ENCODE data around the gene DPP10.

DNA sequence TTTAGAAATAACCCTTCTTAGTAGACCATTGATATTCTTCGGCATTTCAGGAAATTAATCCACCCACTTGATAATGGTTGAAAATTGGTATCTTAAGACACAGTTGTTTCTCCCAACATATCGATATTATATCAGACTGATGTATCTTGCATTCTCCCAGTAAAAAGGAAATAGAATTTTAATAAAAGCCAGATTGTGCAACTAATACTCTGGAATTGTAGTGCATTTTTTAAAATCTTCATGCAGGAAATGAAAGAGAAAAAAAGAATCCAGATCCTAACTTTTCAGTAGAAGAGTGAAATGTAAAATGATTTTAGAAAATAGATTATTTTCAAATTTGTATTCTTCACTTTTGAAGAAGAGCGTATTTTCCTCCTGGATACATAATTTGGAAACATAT, 1168.4 kb downstream of the DPP10 start:
- TF ChIP-seq, protein P1, sequence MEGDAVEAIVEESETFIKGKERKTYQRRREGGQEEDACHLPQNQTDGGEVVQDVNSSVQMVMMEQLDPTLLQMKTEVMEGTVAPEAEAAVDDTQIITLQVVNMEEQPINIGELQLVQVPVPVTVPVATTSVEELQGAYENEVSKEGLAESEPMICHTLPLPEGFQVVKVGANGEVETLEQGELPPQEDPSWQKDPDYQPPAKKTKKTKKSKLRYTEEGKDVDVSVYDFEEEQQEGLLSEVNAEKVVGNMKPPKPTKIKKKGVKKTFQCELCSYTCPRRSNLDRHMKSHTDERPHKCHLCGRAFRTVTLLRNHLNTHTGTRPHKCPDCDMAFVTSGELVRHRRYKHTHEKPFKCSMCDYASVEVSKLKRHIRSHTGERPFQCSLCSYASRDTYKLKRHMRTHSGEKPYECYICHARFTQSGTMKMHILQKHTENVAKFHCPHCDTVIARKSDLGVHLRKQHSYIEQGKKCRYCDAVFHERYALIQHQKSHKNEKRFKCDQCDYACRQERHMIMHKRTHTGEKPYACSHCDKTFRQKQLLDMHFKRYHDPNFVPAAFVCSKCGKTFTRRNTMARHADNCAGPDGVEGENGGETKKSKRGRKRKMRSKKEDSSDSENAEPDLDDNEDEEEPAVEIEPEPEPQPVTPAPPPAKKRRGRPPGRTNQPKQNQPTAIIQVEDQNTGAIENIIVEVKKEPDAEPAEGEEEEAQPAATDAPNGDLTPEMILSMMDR (IDR thresholded peaks at IDR 0.05; ENCODE audit: low read depth, low read length, missing input control) = no peak
- no peak for TF ChIP-seq TAF1 (conservative IDR thresholded peaks at IDR 0.05)
- no peak for TF ChIP-seq SP1 (IDR thresholded peaks at IDR 0.05)
- no peak for TF ChIP-seq GABPA (IDR thresholded peaks at IDR 0.05 in 1 of 2, conservative IDR thresholded peaks at IDR 0.05 in 1 of 2)
- TF ChIP-seq, protein P2, sequence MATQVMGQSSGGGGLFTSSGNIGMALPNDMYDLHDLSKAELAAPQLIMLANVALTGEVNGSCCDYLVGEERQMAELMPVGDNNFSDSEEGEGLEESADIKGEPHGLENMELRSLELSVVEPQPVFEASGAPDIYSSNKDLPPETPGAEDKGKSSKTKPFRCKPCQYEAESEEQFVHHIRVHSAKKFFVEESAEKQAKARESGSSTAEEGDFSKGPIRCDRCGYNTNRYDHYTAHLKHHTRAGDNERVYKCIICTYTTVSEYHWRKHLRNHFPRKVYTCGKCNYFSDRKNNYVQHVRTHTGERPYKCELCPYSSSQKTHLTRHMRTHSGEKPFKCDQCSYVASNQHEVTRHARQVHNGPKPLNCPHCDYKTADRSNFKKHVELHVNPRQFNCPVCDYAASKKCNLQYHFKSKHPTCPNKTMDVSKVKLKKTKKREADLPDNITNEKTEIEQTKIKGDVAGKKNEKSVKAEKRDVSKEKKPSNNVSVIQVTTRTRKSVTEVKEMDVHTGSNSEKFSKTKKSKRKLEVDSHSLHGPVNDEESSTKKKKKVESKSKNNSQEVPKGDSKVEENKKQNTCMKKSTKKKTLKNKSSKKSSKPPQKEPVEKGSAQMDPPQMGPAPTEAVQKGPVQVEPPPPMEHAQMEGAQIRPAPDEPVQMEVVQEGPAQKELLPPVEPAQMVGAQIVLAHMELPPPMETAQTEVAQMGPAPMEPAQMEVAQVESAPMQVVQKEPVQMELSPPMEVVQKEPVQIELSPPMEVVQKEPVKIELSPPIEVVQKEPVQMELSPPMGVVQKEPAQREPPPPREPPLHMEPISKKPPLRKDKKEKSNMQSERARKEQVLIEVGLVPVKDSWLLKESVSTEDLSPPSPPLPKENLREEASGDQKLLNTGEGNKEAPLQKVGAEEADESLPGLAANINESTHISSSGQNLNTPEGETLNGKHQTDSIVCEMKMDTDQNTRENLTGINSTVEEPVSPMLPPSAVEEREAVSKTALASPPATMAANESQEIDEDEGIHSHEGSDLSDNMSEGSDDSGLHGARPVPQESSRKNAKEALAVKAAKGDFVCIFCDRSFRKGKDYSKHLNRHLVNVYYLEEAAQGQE (IDR thresholded peaks at IDR 0.05) = no peak
- TF ChIP-seq, protein P3, sequence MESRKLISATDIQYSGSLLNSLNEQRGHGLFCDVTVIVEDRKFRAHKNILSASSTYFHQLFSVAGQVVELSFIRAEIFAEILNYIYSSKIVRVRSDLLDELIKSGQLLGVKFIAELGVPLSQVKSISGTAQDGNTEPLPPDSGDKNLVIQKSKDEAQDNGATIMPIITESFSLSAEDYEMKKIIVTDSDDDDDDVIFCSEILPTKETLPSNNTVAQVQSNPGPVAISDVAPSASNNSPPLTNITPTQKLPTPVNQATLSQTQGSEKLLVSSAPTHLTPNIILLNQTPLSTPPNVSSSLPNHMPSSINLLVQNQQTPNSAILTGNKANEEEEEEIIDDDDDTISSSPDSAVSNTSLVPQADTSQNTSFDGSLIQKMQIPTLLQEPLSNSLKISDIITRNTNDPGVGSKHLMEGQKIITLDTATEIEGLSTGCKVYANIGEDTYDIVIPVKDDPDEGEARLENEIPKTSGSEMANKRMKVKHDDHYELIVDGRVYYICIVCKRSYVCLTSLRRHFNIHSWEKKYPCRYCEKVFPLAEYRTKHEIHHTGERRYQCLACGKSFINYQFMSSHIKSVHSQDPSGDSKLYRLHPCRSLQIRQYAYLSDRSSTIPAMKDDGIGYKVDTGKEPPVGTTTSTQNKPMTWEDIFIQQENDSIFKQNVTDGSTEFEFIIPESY (IDR thresholded peaks at IDR 0.05) = no peak
- TF ChIP-seq, protein P4, sequence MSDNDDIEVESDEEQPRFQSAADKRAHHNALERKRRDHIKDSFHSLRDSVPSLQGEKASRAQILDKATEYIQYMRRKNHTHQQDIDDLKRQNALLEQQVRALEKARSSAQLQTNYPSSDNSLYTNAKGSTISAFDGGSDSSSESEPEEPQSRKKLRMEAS (IDR thresholded peaks at IDR 0.05) = no peak
- TF ChIP-seq NR2F2 (IDR thresholded peaks at IDR 0.05) = no peak
- TF ChIP-seq RXRA (IDR thresholded peaks at IDR 0.05) = no peak
- no peak for TF ChIP-seq YY1 (IDR thresholded peaks at IDR 0.05)
- TF ChIP-seq FOXA1 (IDR thresholded peaks at IDR 0.05) = no peak

Measured in liver (tissue), 3 donors.